Mesenchymal stem cell (in vitro differentiated cells and primary cell): ENCODE measurements around the gene SMC6.

Experiments used
- DNase-seq: peaks from one replicate; pipeline ENCODE4 v3.0.0-alpha.2; 2013
- H2AFZ ChIP-seq: one replicate; pipeline ENCODE4 v1.6.1; 2013; ENCODE audit warnings: low read depth, mild to moderate bottlenecking, control low read depth, inconsistent platforms, low read length, moderate library complexity
- H2AK5ac ChIP-seq: 2 replicates; pipeline ENCODE4 v1.6.1; 2013; ENCODE audit warnings: low read length, moderate library complexity, mild to moderate bottlenecking, inconsistent platforms; ENCODE audit not compliant: severe bottlenecking
- H2BK120ac ChIP-seq: one replicate; pipeline ENCODE4 v1.6.1; 2013; ENCODE audit warnings: low read depth, mild to moderate bottlenecking, inconsistent platforms, low read length, moderate library complexity
- H2BK12ac ChIP-seq, 2 experiments: one replicate each; pipeline ENCODE4 v1.6.1; 2013; ENCODE audit warnings: inconsistent platforms in 2 of 2, low read length in 2 of 2, mild to moderate bottlenecking in 2 of 2, moderate library complexity in 2 of 2, control low read depth in 1 of 2
- H2BK15ac ChIP-seq: one replicate; pipeline ENCODE4 v1.6.1; 2013; ENCODE audit warnings: mild to moderate bottlenecking, low read depth, inconsistent platforms; ENCODE audit not compliant: poor library complexity, severe bottlenecking
- H2BK5ac ChIP-seq: 2 replicates; pipeline ENCODE4 v1.6.1; 2013; ENCODE audit warnings: low read depth, mild to moderate bottlenecking, low read length, control low read depth, inconsistent platforms; ENCODE audit not compliant: poor library complexity, severe bottlenecking
- H3K14ac ChIP-seq, 2 experiments: one replicate each; pipeline ENCODE4 v1.6.1; 2013; ENCODE audit warnings: inconsistent platforms in 2 of 2, low read length in 2 of 2, control low read depth in 1 of 2, mild to moderate bottlenecking in 1 of 2, moderate library complexity in 1 of 2
- H3K18ac ChIP-seq, 2 experiments: one replicate each; pipeline ENCODE4 v1.6.1; 2013; ENCODE audit warnings: inconsistent platforms in 2 of 2, low read length in 2 of 2, control low read depth in 1 of 2, low read depth in 1 of 2, mild to moderate bottlenecking in 1 of 2
- H3K23ac ChIP-seq, 2 experiments: one replicate each; pipeline ENCODE4 v1.6.1; 2013; ENCODE audit warnings: inconsistent platforms in 2 of 2, low read length in 2 of 2, mild to moderate bottlenecking in 2 of 2, moderate library complexity in 2 of 2, control low read depth in 1 of 2
- H3K27ac ChIP-seq: 2 replicates; pipeline ENCODE4 v1.5.1; 2013; ENCODE audit warnings: mild to moderate bottlenecking, moderate library complexity, low read length, control low read depth, inconsistent platforms; ENCODE audit not compliant: poor library complexity, severe bottlenecking
- H3K27me3 ChIP-seq, 2 experiments: 2 replicates each; pipeline versions ENCODE4 v1.6.1 to v1.7.0; 2013; ENCODE audit warnings: low read length in 2 of 2, mild to moderate bottlenecking in 2 of 2, moderate library complexity in 2 of 2, control low read depth in 1 of 2, inconsistent platforms in 1 of 2; ENCODE audit not compliant: control insufficient read depth in 1 of 2, insufficient read depth in 1 of 2
- H3K36me3 ChIP-seq, 2 experiments: 2 replicates each; pipeline versions ENCODE4 v1.6.1 to v1.7.0; 2013; ENCODE audit warnings: low read length in 2 of 2, control low read depth in 1 of 2, inconsistent platforms in 1 of 2, low read depth in 1 of 2, mild to moderate bottlenecking in 1 of 2; ENCODE audit not compliant: insufficient read depth in 2 of 2, control insufficient read depth in 1 of 2
- H3K4ac ChIP-seq, 2 experiments: one replicate each; pipeline ENCODE4 v1.6.1; 2013; ENCODE audit warnings: inconsistent platforms in 2 of 2, low read length in 2 of 2, mild to moderate bottlenecking in 2 of 2, moderate library complexity in 2 of 2, control low read depth in 1 of 2, low read depth in 1 of 2
- H3K4me1 ChIP-seq: 2 replicates; pipeline ENCODE4 v1.6.1; 2013; ENCODE audit warnings: low read depth, low read length, control low read depth; ENCODE audit not compliant: control insufficient read depth, insufficient read depth
- H3K4me2 ChIP-seq: 2 replicates; pipeline ENCODE4 v1.6.1; 2013; ENCODE audit warnings: low read length, mild to moderate bottlenecking, inconsistent platforms; ENCODE audit not compliant: poor library complexity, severe bottlenecking
- H3K4me3 ChIP-seq, 2 experiments: 2 replicates each; pipeline versions ENCODE4 v1.5.1 to v1.7.0; 2013; ENCODE audit warnings: low read length in 2 of 2, mild to moderate bottlenecking in 2 of 2, control low read depth in 1 of 2, low read depth in 1 of 2; ENCODE audit not compliant: insufficient read depth in 1 of 2
- H3K79me1 ChIP-seq: replicated peaks from 2 replicates; pipeline ENCODE4 v1.6.1; 2013; ENCODE audit warnings: mild to moderate bottlenecking, control low read depth, low read length, inconsistent platforms; ENCODE audit not compliant: poor library complexity, severe bottlenecking
- H3K9ac ChIP-seq: 2 replicates; pipeline ENCODE4 v1.7.0; 2013; ENCODE audit warnings: mild to moderate bottlenecking, low read length, moderate library complexity
- H3K9me3 ChIP-seq: 2 replicates; pipeline ENCODE4 v1.7.0; 2013; ENCODE audit warnings: mild to moderate bottlenecking, low read length; ENCODE audit not compliant: control insufficient read depth
- H4K8ac ChIP-seq: one replicate; pipeline ENCODE4 v1.6.1; 2013; ENCODE audit warnings: inconsistent platforms, mild to moderate bottlenecking, low read length, moderate library complexity
- H4K91ac ChIP-seq: one replicate; pipeline ENCODE4 v1.6.1; 2013; ENCODE audit warnings: mild to moderate bottlenecking, low read length, inconsistent platforms
- WGBS: methylation state at CpG from one replicate; pipeline ENCODE4 v1.1.7; 2013; ENCODE audit warnings: mixed read lengths; 5-methylcytosine and 5-hydroxymethylcytosine counted together

SMC6 gene

GRCh38 chr2:17733599-17733998 is 20.0 kb downstream of the SMC6 start:
- no peak overlapping the region for H2BK12ac ChIP-seq
- H3K14ac ChIP-seq = no peak overlapping the region
- no peak overlapping the region for H3K27ac ChIP-seq
- 100% methylated on average over 1 of the region's 1 CpG for WGBS
- no peak overlapping the region for H2BK120ac ChIP-seq
- H2AK5ac ChIP-seq = no peak overlapping the region
- no peak overlapping the region for H2BK15ac ChIP-seq
- H4K8ac ChIP-seq = no peak overlapping the region
- H3K27me3 ChIP-seq = no peaks in the 10 kb centered on the region
- H3K79me1 ChIP-seq = peaks cover 4% of the 10 kb centered on the region
- H3K9ac ChIP-seq = no peak overlapping the region
- no peak overlapping the region for H3K4ac ChIP-seq
- no peak overlapping the region for H3K23ac ChIP-seq
- no peak overlapping the region for H2AFZ ChIP-seq
- no peak overlapping the region for H3K18ac ChIP-seq
- H3K4me3 ChIP-seq = no peak overlapping the region
- no peaks in the 10 kb centered on the region for H3K4me1 ChIP-seq
- no peaks in the 10 kb centered on the region for H3K9me3 ChIP-seq
- H2BK5ac ChIP-seq = no peak overlapping the region
- H3K36me3 ChIP-seq = peaks cover 0 to 86% of the 10 kb centered on the region in 2 experiments
- H4K91ac ChIP-seq = no peak overlapping the region
- no peak overlapping the region for H3K4me2 ChIP-seq
- no peak for DNase-seq

- Histone ChIP-seq H3K9ac (no peak overlapping the region), H3K9me3 (no peaks in the 10 kb centered on the region), H3K4me2 (no peak overlapping the region), H3K4me3 (no peak overlapping the region), H3K4me1 (no peaks in the 10 kb centered on the region), H2BK15ac (no peak overlapping the region), H2AK5ac (no peak overlapping the region), H4K8ac (no peak overlapping the region), H3K27me3 (no peaks in the 10 kb centered on the region), H3K4ac (no peak overlapping the region), H4K91ac (no peak overlapping the region), H2BK12ac (no peak overlapping the region), H3K27ac (no peak overlapping the region), H3K14ac (no peak overlapping the region), H3K79me1 (peaks cover 7% of the 10 kb centered on the region), H2BK120ac (no peak overlapping the region), H3K18ac (no peak overlapping the region), H2BK5ac (no peak overlapping the region), H2AFZ (no peak overlapping the region), H3K23ac (no peak overlapping the region), H3K36me3 (peaks cover 7 to 82% of the 10 kb centered on the region in 2 experiments)
- 90% methylated on average over 2 of the region's 2 CpGs for WGBS
- no peak for DNase-seq
These were observed 23.7 kb downstream of the SMC6 start for GRCh38 chr2:17729880-17730279.

- no peak overlapping the region for H3K4me3 ChIP-seq
- no peaks in the 10 kb centered on the region for H3K9me3 ChIP-seq
- H3K4me2 ChIP-seq = no peak overlapping the region
- peaks cover 5% of the 10 kb centered on the region for H3K79me1 ChIP-seq
- H3K27ac ChIP-seq = no peak overlapping the region
- no peak overlapping the region for H2BK15ac ChIP-seq
- no peak overlapping the region for H2BK5ac ChIP-seq
- no peak overlapping the region for H2BK120ac ChIP-seq
- H3K4me1 ChIP-seq = no peaks in the 10 kb centered on the region
- no peak overlapping the region for H4K8ac ChIP-seq
- 95% methylated on average over 6 of the region's 6 CpGs for WGBS
- no peak overlapping the region for H4K91ac ChIP-seq
- no peak overlapping the region for H3K9ac ChIP-seq
- H3K14ac ChIP-seq = no peak overlapping the region
- DNase-seq = no peak
- no peak overlapping the region for H2AFZ ChIP-seq
- H3K23ac ChIP-seq = no peak overlapping the region
- no peak overlapping the region for H2BK12ac ChIP-seq
- H2AK5ac ChIP-seq = no peak overlapping the region
- peaks cover 7 to 85% of the 10 kb centered on the region in 2 experiments for H3K36me3 ChIP-seq
- H3K4ac ChIP-seq = no peak overlapping the region
- no peak overlapping the region for H3K18ac ChIP-seq
- no peaks in the 10 kb centered on the region for H3K27me3 ChIP-seq
These were observed 25.4 kb downstream of the SMC6 start for GRCh38 chr2:17728210-17728609.

GRCh38 chr2:17719562-17720371 is 33.8 kb downstream of the SMC6 start:
- Histone ChIP-seq H3K4ac (no peak overlapping the region), H2BK12ac (no peak overlapping the region), H3K27ac (no peak overlapping the region), H3K23ac (no peak overlapping the region), H2BK120ac (no peak overlapping the region), H3K4me2 (no peak overlapping the region), H3K9me3 (no peaks in the 10 kb centered on the region), H2AK5ac (no peak overlapping the region), H4K91ac (no peak overlapping the region), H3K4me3 (no peak overlapping the region), H3K27me3 (no peaks in the 10 kb centered on the region), H3K18ac (no peak overlapping the region), H2BK5ac (no peak overlapping the region), H3K79me1 (peaks cover 3% of the 10 kb centered on the region), H3K36me3 (peaks cover 6 to 86% of the 10 kb centered on the region in 2 experiments), H2BK15ac (no peak overlapping the region), H3K4me1 (no peaks in the 10 kb centered on the region), H3K14ac (no peak overlapping the region), H2AFZ (no peak overlapping the region), H3K9ac (no peak overlapping the region), H4K8ac (no peak overlapping the region)
- 100% methylated on average over 2 of the region's 4 CpGs for WGBS
- peak; percentile 29 for DNase-seq
